GM11168 (cell line): ENCODE measurements around the gene KRTAP12-4.
"Not testable (repeated sequence)": the region's sequence is repeated elsewhere in the genome, so short reads cannot be mapped to it uniquely, and the experiment has no call there.

Experiments
- in situ Hi-C: fragments of 300-500 bp; cut with MboI; formaldehyde crosslinking; loops from one replicate; pipeline ENCODE4 v1.12.0; 2022; ENCODE audit warnings: low sequenced_read_pairs; ENCODE audit not compliant: unreplicated experiment

Gene KRTAP12-4

GRCh38 chr21:44654576-44655175 lies at the start of gene KRTAP12-4:
TSS of gene KRTAP12-4 (minus strand) at chr21:44654659. CDS start at chr21:44654614, 45 bp downstream.
- in situ Hi-C loops: no loop called here

- in situ Hi-C loops: no loop called here
Observed at GRCh38 chr21:44703731-44704635, 49.5 kb upstream of the KRTAP12-4 start.

- in situ Hi-C loops: no loop called here
Observed at GRCh38 chr21:44702973-44703730, 48.7 kb upstream of the KRTAP12-4 start.

- in situ Hi-C loops: no loop called here
Observed at GRCh38 chr21:44702111-44702972, 47.9 kb upstream of the KRTAP12-4 start.

GRCh38 chr21:44701541-44701940 lies 47.1 kb upstream of the KRTAP12-4 start:
- in situ Hi-C loops: no loop called here

- in situ Hi-C loops: no loop called here
Observed at GRCh38 chr21:44701023-44701400, 46.6 kb upstream of the KRTAP12-4 start.

- in situ Hi-C loops: no loop called here
Observed at GRCh38 chr21:44700101-44701022, 45.9 kb upstream of the KRTAP12-4 start.

- in situ Hi-C loops: no loop called here
Observed at GRCh38 chr21:44699502-44700001, 45.1 kb upstream of the KRTAP12-4 start.

GRCh38 chr21:44697811-44698734 lies 43.6 kb upstream of the KRTAP12-4 start:
- in situ Hi-C loops: no loop called here

GRCh38 chr21:44697172-44697810 lies 42.8 kb upstream of the KRTAP12-4 start, which contains the start of gene KRTAP10-12:
TSS of gene KRTAP10-12 (plus strand) at chr21:44697172. CDS start at chr21:44697202, 30 bp downstream.
- in situ Hi-C loops: not testable (repeated sequence)

GRCh38 chr21:44696572-44696971 lies 42.1 kb upstream of the KRTAP12-4 start:
- in situ Hi-C loops: no loop called here

- in situ Hi-C loops: no loop called here
Observed at GRCh38 chr21:44695641-44696040, 41.2 kb upstream of the KRTAP12-4 start.

- in situ Hi-C loops: no loop called here
Observed at GRCh38 chr21:44695184-44695583, 40.7 kb upstream of the KRTAP12-4 start.

GRCh38 chr21:44694776-44695175 lies 40.3 kb upstream of the KRTAP12-4 start:
- in situ Hi-C loops: no loop called here

GRCh38 chr21:44692798-44693512 lies 38.5 kb upstream of the KRTAP12-4 start:
- in situ Hi-C loops: no loop called here

- in situ Hi-C loops: no loop called here
Observed at GRCh38 chr21:44691686-44692085, 37.2 kb upstream of the KRTAP12-4 start.
